H9 (cell line): ENCODE measurements around the gene POLR1D. TPM values are rescaled to one million over a fixed set of nuclear protein-coding genes. Genes with fewer than 3 reads are reported as not detected.

ENCODE experiments used
- DNase-seq: peaks from one replicate; pipeline ENCODE4 v3.0.0-alpha.2; 2017
- H2AFZ ChIP-seq: one replicate; pipeline ENCODE4 v1.6.1; 2013; ENCODE audit warnings: mild to moderate bottlenecking, low read length, control low read depth, moderate library complexity
- H2AK5ac ChIP-seq: 2 replicates; pipeline ENCODE4 v1.6.1; 2013; ENCODE audit warnings: low read length, control low read depth, mixed read lengths; ENCODE audit not compliant: insufficient read length
- H2BK120ac ChIP-seq: one replicate; pipeline ENCODE4 v1.6.1; 2013; ENCODE audit warnings: low read depth, mild to moderate bottlenecking, low read length, control low read depth, inconsistent platforms; ENCODE audit not compliant: poor library complexity, severe bottlenecking
- H2BK12ac ChIP-seq: 2 replicates; pipeline ENCODE4 v1.6.1; 2013; ENCODE audit warnings: low read length, control low read depth, mixed read lengths, low read depth; ENCODE audit not compliant: insufficient read length
- H2BK15ac ChIP-seq: 2 replicates; pipeline ENCODE4 v1.6.1; 2013; ENCODE audit warnings: low read depth, low read length, control low read depth
- H2BK20ac ChIP-seq: one replicate; pipeline ENCODE4 v1.6.1; 2013; ENCODE audit warnings: low read depth, mild to moderate bottlenecking, low read length, control low read depth, inconsistent platforms; ENCODE audit not compliant: poor library complexity, severe bottlenecking
- H2BK5ac ChIP-seq: 2 replicates; pipeline ENCODE4 v1.6.1; 2013; ENCODE audit warnings: low read length, control low read depth, mixed read lengths; ENCODE audit not compliant: insufficient read length
- H3K14ac ChIP-seq: 2 replicates; pipeline ENCODE4 v1.6.1; 2013; ENCODE audit warnings: low read length, control low read depth; ENCODE audit not compliant: insufficient read depth
- H3K18ac ChIP-seq: 2 replicates; pipeline ENCODE4 v1.6.1; 2013; ENCODE audit warnings: low read depth, mild to moderate bottlenecking, mixed read lengths, low read length, control low read depth; ENCODE audit not compliant: insufficient read length
- H3K23ac ChIP-seq: 2 replicates; pipeline ENCODE4 v1.6.1; 2013; ENCODE audit warnings: low read length, control low read depth, mixed read lengths, low read depth; ENCODE audit not compliant: insufficient read length
- H3K23me2 ChIP-seq: 2 replicates; pipeline ENCODE4 v1.6.1; 2013; ENCODE audit warnings: low read depth, mild to moderate bottlenecking, mixed read lengths, low read length, control low read depth; ENCODE audit not compliant: insufficient read length, poor library complexity, severe bottlenecking
- H3K27ac ChIP-seq: 2 replicates; pipeline ENCODE4 v1.5.1; 2013; ENCODE audit warnings: low read length, control low read depth, mixed read lengths, low read depth; ENCODE audit not compliant: insufficient read length
- H3K27me3 ChIP-seq: 2 replicates; pipeline ENCODE4 v1.6.1; 2013; ENCODE audit warnings: low read length, control low read depth, inconsistent platforms; ENCODE audit not compliant: insufficient read depth
- H3K4ac ChIP-seq: 2 replicates; pipeline ENCODE4 v1.6.1; 2013; ENCODE audit warnings: low read depth, mild to moderate bottlenecking, control low read depth, inconsistent platforms, low read length, moderate library complexity
- H3K4me1 ChIP-seq: 2 replicates; pipeline ENCODE4 v1.6.1; 2013; ENCODE audit warnings: low read length, control low read depth, inconsistent platforms; ENCODE audit not compliant: insufficient read depth
- H3K4me2 ChIP-seq: 2 replicates; pipeline ENCODE4 v1.6.1; 2013; ENCODE audit warnings: low read length, control low read depth, mixed read lengths; ENCODE audit not compliant: insufficient read length, insufficient read depth
- H3K56ac ChIP-seq: 2 replicates; pipeline ENCODE4 v1.6.1; 2013; ENCODE audit warnings: low read depth, mild to moderate bottlenecking, mixed read lengths, low read length, control low read depth; ENCODE audit not compliant: insufficient read length
- H3K79me1 ChIP-seq: 2 replicates; pipeline ENCODE4 v1.6.1; 2013; ENCODE audit warnings: low read depth, mild to moderate bottlenecking, moderate library complexity, low read length, control low read depth, inconsistent platforms; ENCODE audit not compliant: insufficient read depth, poor library complexity, severe bottlenecking
- H3K79me2 ChIP-seq: 2 replicates; pipeline ENCODE4 v1.6.1; 2013; ENCODE audit warnings: low read length, control low read depth, inconsistent platforms; ENCODE audit not compliant: insufficient read depth
- H3K9ac ChIP-seq: 2 replicates; pipeline ENCODE4 v1.6.1; 2013; ENCODE audit warnings: low read length, control low read depth, mixed read lengths; ENCODE audit not compliant: insufficient read length; ENCODE audit errors: extremely low read depth
- H3K9me3 ChIP-seq: one replicate; pipeline ENCODE4 v1.6.1; 2013; ENCODE audit warnings: low read depth, low read length, inconsistent platforms; ENCODE audit not compliant: control insufficient read depth
- H3T11ph ChIP-seq: one replicate; pipeline ENCODE4 v1.6.1; 2013; ENCODE audit warnings: mild to moderate bottlenecking, low read length, control low read depth, inconsistent platforms
- H4K20me1 ChIP-seq: one replicate; pipeline ENCODE4 v1.6.1; 2013; ENCODE audit not compliant: control insufficient read depth, insufficient read length, insufficient read depth
- H4K5ac ChIP-seq: 2 replicates; pipeline ENCODE4 v1.6.1; 2013; ENCODE audit warnings: low read depth, mild to moderate bottlenecking, mixed read lengths, low read length, control low read depth; ENCODE audit not compliant: insufficient read length
- H4K8ac ChIP-seq: replicated peaks from 2 replicates; pipeline ENCODE4 v1.6.1; 2013; ENCODE audit warnings: low read length, control low read depth, mixed read lengths, low read depth; ENCODE audit not compliant: insufficient read length
- H4K91ac ChIP-seq: 2 replicates; pipeline ENCODE4 v1.6.1; 2013; ENCODE audit warnings: low read depth, mild to moderate bottlenecking, moderate library complexity, mixed read lengths, low read length, control low read depth; ENCODE audit not compliant: insufficient read length
- H3K27ac Mint-ChIP-seq, 3 experiments: 2 replicates in 2 of 3; 3 replicates in 1 of 3; pipeline ENCODE4 v1.8.0; 2020 to 2021; ENCODE audit warnings: mixed read lengths in 3 of 3, mild to moderate bottlenecking in 1 of 3, moderate library complexity in 1 of 3
- H3K27me3 Mint-ChIP-seq: 2 replicates; pipeline ENCODE4 v1.8.0; 2021; ENCODE audit warnings: low read depth, mild to moderate bottlenecking, moderate library complexity, mixed read lengths
- H3K36me3 Mint-ChIP-seq, 3 experiments: 2 replicates in 2 of 3; 3 replicates in 1 of 3; pipeline ENCODE4 v1.8.0; 2020 to 2021; ENCODE audit warnings: low read depth in 3 of 3, mixed read lengths in 3 of 3; ENCODE audit not compliant: insufficient read depth in 1 of 3
- H3K4me1 Mint-ChIP-seq, 2 experiments: 2 replicates each; pipeline ENCODE4 v1.8.0; 2020; ENCODE audit warnings: mixed read lengths in 2 of 2
- H3K4me3 Mint-ChIP-seq, 2 experiments: 2 replicates in 1 of 2; 3 replicates in 1 of 2; pipeline ENCODE4 v1.8.0; 2020 to 2021; ENCODE audit warnings: mild to moderate bottlenecking in 2 of 2, mixed read lengths in 2 of 2, moderate library complexity in 1 of 2
- H3K9me3 Mint-ChIP-seq, 2 experiments: 2 replicates in 1 of 2; 3 replicates in 1 of 2; pipeline ENCODE4 v1.8.0; 2020; ENCODE audit warnings: mild to moderate bottlenecking in 2 of 2, mixed read lengths in 2 of 2, moderate library complexity in 1 of 2
- CTCF ChIP-seq: fragments of 200-600 bp; sonication (generic); conservative IDR thresholded peaks from 3 replicates; pipeline ENCODE4 v1.8.0; 2021; ENCODE audit warnings: antibody characterized with exemption, mild to moderate bottlenecking
- WGBS: extraction: QIAGEN DNeasy Blood & Tissue Kit; methylation state at CpG from one replicate; pipeline ENCODE4 v1.1.7; 2013; ENCODE audit warnings: missing lambda C conversion rate, low lambda C conversion rate, mixed read lengths; ENCODE audit not compliant: insufficient read length; ENCODE audit errors: extremely low coverage; 5-methylcytosine and 5-hydroxymethylcytosine counted together
- total RNA-seq: library from RNA; stranded (reverse); gene quantifications from 2 replicates; pipeline ENCODE4 v1.2.1, GENCODE V29; 2021

Gene POLR1D
- total RNA-seq, 1 experiment from 2014 or later: 167 TPM

GRCh38 chr13:27670861-27671260, 49.2 kb downstream of the POLR1D start:
- peaks cover 5 to 9% (median 5%) of the 10 kb centered on the region in 3 experiments; a peak in 4 of 7 replicates for H3K36me3 Mint-ChIP-seq
- H3T11ph ChIP-seq: no peak overlapping the region
- H3K4ac ChIP-seq: no peak overlapping the region
- no peak overlapping the region for H2BK120ac ChIP-seq
- H4K20me1 ChIP-seq: no peaks in the 10 kb centered on the region
- no peak overlapping the region for H3K56ac ChIP-seq
- H4K8ac ChIP-seq: no peak overlapping the region
- H3K4me1 ChIP-seq: no peaks in the 10 kb centered on the region
- peaks cover 2 to 5% of the 10 kb centered on the region in 2 experiments; a peak in 2 of 4 replicates for H3K4me1 Mint-ChIP-seq
- no peak overlapping the region for H3K9ac ChIP-seq
- H2BK12ac ChIP-seq: no peak overlapping the region
- peaks cover 4 to 5% of the 10 kb centered on the region in 2 experiments; a peak in 2 of 5 replicates for H3K9me3 Mint-ChIP-seq
- no peak for DNase-seq
- TF ChIP-seq CTCF: no peak
- H4K91ac ChIP-seq: no peak overlapping the region
- no peak overlapping the region for H2BK20ac ChIP-seq
- no peaks in the 10 kb centered on the region for H3K9me3 ChIP-seq
- H3K79me2 ChIP-seq: no peaks in the 10 kb centered on the region
- WGBS: no CpG with 5 or more reads among the region's 1 CpG
- H3K4me3 Mint-ChIP-seq: no peak overlapping the region
- H3K4me2 ChIP-seq: no peak overlapping the region
- H2BK15ac ChIP-seq: no peak overlapping the region
- H3K23ac ChIP-seq: no peak overlapping the region
- no peak overlapping the region for H2AFZ ChIP-seq
- H3K79me1 ChIP-seq: no peaks in the 10 kb centered on the region
- no peaks in the 10 kb centered on the region; the same call in 1 of the 2 replicates for H3K27me3 ChIP-seq
- H3K18ac ChIP-seq: no peak overlapping the region
- no peak overlapping the region for H3K27ac ChIP-seq
- H2BK5ac ChIP-seq: no peak overlapping the region
- no peak overlapping the region for H4K5ac ChIP-seq
- H3K23me2 ChIP-seq: no peaks in the 10 kb centered on the region
- H2AK5ac ChIP-seq: no peak overlapping the region
- no peak overlapping the region for H3K14ac ChIP-seq
- H3K27ac Mint-ChIP-seq: no peak overlapping the region
- H3K27me3 Mint-ChIP-seq: no peaks in the 10 kb centered on the region; the same call in 1 of the 2 replicates
